Activated naive CD4-positive, alpha-beta T cell treated with anti-CD3 and anti-CD28 coated beads, Interleukin-2, amount 50 U/mL, for 24 hours (primary cell): Measurements from ENCODE around the gene RPS6KB2.
A peak's percentile ranks its signal among the peaks of the same experiment; 100 is the strongest.
"Not testable (repeated sequence)": the region's sequence is repeated elsewhere in the genome, so short reads cannot be mapped to it uniquely, and the experiment has no call there.

Experiments
- H3K27ac Mint-ChIP-seq: one replicate; pipeline ENCODE4 v1.8.0; 2021; ENCODE audit warnings: mild to moderate bottlenecking, mixed read lengths
- H3K27me3 Mint-ChIP-seq: one replicate; pipeline ENCODE4 v1.8.0; 2021; ENCODE audit warnings: mixed read lengths
- H3K36me3 Mint-ChIP-seq: one replicate; pipeline ENCODE4 v1.8.0; 2021; ENCODE audit warnings: mixed read lengths
- H3K4me1 Mint-ChIP-seq: one replicate; pipeline ENCODE4 v1.8.0; 2021; ENCODE audit warnings: mixed read lengths
- H3K4me3 Mint-ChIP-seq: one replicate; pipeline ENCODE4 v1.8.0; 2021; ENCODE audit warnings: mild to moderate bottlenecking, mixed read lengths
- H3K9me3 Mint-ChIP-seq: one replicate; pipeline ENCODE4 v1.8.0; 2021; ENCODE audit warnings: mixed read lengths

The RPS6KB2 gene

GRCh38 chr11:67470337-67471002 lies 42.2 kb downstream of the RPS6KB2 start:
- Mint-ChIP-seq H3K27ac (no peak overlapping the region), H3K4me1 (peaks cover 25% of the 10 kb centered on the region), H3K9me3 (no peaks in the 10 kb centered on the region), H3K27me3 (no peaks in the 10 kb centered on the region), H3K4me3 (no peak overlapping the region), H3K36me3 (no peaks in the 10 kb centered on the region)

GRCh38 chr11:67472882-67473281 lies 44.6 kb downstream of the RPS6KB2 start:
- Mint-ChIP-seq H3K4me1 (peaks cover 10% of the 10 kb centered on the region), H3K27ac (no peak overlapping the region), H3K4me3 (no peak overlapping the region), H3K27me3 (no peaks in the 10 kb centered on the region), H3K9me3 (no peaks in the 10 kb centered on the region), H3K36me3 (no peaks in the 10 kb centered on the region)

- not testable (repeated sequence) for H3K36me3 Mint-ChIP-seq, H3K4me3 Mint-ChIP-seq, H3K27ac Mint-ChIP-seq
These were observed 48.4 kb downstream of the RPS6KB2 start for GRCh38 chr11:67476692-67477091.

GRCh38 chr11:67477344-67478050 lies 49.2 kb downstream of the RPS6KB2 start:
- H3K4me3 Mint-ChIP-seq, H3K36me3 Mint-ChIP-seq, H3K9me3 Mint-ChIP-seq, H3K4me1 Mint-ChIP-seq, H3K27me3 Mint-ChIP-seq, H3K27ac Mint-ChIP-seq: not testable (repeated sequence)

More at GRCh38 chr11:67476692-67477091, 48.4 kb downstream of the RPS6KB2 start:
- not testable (repeated sequence) for H3K4me1 Mint-ChIP-seq, H3K9me3 Mint-ChIP-seq, H3K27me3 Mint-ChIP-seq

DNA sequence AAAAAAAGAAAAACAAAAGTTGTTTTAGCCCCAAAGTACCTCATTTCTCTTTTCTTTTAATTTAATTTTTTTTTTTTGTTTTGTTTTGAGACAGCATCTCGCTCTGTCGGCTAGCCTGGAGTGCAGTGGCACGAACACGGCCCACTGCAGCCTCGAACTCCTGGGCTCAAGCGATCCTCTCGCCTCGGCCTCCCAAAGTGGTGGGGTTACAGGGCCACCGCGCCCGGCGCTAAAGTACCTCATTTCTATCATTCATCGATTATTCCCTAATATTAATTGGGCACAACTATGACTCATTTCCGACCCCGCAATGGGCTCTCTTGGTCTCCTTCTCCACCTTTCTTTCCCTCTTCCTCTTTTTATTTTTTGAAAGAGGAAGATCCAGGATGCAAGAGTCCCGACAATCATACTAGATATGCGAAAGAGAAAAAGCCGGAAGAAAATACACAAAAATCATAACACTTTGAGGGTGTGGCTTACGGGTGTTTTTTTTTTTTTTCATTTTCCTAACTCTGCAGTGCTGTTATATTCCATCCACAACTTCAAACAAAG lies 54.1 kb downstream of the RPS6KB2 start:
- Mint-ChIP-seq H3K36me3 (peaks cover 7% of the 10 kb centered on the region), H3K4me3 (peak overlapping the region; percentile 96), H3K9me3 (no peaks in the 10 kb centered on the region), H3K27ac (peak overlapping the region; percentile 100), H3K4me1 (peaks cover 46% of the 10 kb centered on the region), H3K27me3 (no peaks in the 10 kb centered on the region)

DNA sequence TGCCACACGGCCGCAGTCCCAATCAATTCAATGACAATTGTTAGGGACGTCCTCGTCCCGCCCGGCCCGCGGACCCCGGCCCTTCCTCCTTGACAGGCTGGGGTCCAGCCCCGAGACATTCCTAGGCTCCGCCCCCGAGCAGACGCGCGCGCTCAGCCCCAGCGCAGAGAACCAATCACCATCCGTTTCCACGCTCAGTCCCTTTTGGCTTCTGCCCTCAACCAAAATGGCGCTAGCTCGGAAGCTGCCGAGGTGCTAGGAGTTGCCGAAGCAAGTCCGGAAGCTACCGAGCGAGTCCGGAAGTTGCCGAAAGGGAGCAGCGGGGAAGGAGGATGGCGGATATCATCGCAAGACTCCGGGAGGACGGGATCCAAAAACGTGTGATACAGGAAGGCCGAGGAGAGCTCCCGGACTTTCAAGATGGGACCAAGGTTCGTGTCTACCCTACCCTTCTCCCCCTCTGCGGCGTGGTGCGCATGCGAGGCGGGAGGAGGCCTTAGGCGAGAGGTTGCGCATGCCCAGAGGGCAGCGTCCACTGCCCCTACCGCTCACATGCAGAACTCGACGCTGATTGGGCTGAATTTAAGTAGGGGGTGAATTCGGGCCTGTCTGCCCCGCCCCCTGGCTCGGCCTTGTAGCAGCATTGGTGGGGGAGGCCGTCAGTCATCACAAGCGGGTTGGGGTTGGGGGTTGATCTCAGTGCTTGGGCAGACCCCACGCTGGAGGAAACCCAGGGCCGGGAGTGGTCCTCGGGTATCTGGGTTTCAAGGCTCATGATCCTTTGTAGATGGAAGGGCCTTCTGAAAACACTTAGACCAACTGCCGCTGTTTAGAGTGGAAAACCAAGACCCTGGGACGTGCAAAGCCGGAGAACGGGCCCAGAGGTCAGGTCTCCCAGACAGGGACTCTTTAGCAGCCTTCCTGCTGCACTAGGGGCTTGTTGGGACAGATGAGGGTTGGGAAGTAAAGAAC lies 54.8 kb downstream of the RPS6KB2 start, which contains the start of gene AIP:
TSS of gene AIP (plus strand) at position 200 of the 972 bp plus-strand sequence. CDS start at position 333, 133 bp downstream.
- H3K9me3 Mint-ChIP-seq = no peaks in the 10 kb centered on the region
- H3K4me3 Mint-ChIP-seq = peak within 1 kb of the TSS; percentile 96
- no peaks in the 10 kb centered on the region for H3K27me3 Mint-ChIP-seq
- peaks cover 54% of the 10 kb centered on the region for H3K4me1 Mint-ChIP-seq
- H3K27ac Mint-ChIP-seq = peak within 1 kb of the TSS; percentile 100
- H3K36me3 Mint-ChIP-seq = peaks cover 13% of the 10 kb centered on the region

DNA sequence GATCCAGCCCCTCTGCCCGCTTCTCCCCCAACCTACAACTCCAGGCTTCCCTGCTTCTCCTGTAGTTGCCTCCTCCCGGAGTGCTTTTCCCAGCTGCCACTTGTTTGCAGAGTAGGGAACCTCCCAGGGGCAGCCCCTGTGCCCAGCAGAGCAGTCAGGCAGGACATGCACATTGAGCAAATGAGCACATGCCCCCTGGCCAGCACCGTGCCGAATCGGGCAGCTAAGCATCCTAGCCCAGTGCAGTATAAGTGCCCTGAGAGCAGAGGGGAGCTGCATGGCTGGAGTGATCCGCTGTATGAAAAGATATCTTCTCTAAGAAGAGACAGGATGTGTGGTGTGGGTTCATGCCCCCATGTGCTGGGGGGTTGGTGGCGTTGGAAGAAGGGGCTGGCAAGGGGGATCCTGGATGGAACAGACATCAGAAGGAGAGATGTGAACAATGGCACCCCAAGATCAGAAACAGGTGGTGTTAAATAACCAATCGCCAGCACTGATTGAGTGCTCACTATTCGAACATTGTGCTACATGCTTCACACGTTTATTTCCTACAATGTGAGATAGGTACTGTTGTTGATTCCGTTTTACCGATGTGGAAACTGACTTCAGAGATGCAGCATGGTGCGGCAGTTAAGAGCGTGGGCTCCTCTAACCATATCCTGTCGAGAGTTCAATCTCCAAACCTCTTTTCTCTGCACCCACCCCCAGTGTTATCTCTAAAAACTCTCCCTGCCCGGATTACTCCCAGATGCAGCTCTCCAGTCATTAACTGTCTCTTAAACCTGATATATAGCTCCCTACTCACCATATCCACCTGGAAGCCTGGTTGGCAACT lies 55.8 kb downstream of the RPS6KB2 start:
- H3K9me3 Mint-ChIP-seq = no peaks in the 10 kb centered on the region
- H3K4me1 Mint-ChIP-seq = peaks cover 63% of the 10 kb centered on the region
- H3K4me3 Mint-ChIP-seq = peak overlapping the region; percentile 96
- no peaks in the 10 kb centered on the region for H3K27me3 Mint-ChIP-seq
- H3K36me3 Mint-ChIP-seq = peaks cover 13% of the 10 kb centered on the region
- peak overlapping the region; percentile 100 for H3K27ac Mint-ChIP-seq

GRCh38 chr11:67484847-67485311 lies 56.6 kb downstream of the RPS6KB2 start:
- Mint-ChIP-seq H3K36me3 (peaks cover 15% of the 10 kb centered on the region), H3K9me3 (no peaks in the 10 kb centered on the region), H3K27me3 (no peaks in the 10 kb centered on the region), H3K4me1 (peaks cover 68% of the 10 kb centered on the region), H3K27ac (peak overlapping the region; percentile 100), H3K4me3 (peak overlapping the region; percentile 96)
